ENCODE measurements around the gene CECR2.
A peak's percentile ranks its signal among the peaks of the same experiment; 100 is the strongest.
"Not testable (repeated sequence)": the region's sequence is repeated elsewhere in the genome, so short reads cannot be mapped to it uniquely, and the experiment has no call there.

The CECR2 gene

DNA sequence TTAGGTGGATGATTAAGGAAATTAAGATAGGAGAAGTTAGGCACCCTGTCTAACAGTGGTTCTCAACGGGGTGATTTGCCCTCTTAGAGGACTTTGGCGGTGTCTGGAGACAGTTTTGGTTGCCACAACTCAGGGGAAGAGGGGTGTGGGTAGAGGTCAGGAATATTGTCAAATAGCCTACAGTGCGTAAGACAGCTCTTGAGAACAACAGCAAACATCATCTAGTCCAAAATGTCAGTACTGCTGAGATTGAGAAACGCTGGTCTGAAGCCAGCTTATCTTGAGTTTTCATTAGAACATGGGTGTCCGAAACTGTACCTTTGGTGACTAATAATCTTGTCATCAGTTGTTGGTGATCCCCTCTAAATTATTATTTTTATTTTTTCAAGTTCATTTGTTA, 38.4 kb downstream of the CECR2 start:
- no peak for DNase-seq

DNA sequence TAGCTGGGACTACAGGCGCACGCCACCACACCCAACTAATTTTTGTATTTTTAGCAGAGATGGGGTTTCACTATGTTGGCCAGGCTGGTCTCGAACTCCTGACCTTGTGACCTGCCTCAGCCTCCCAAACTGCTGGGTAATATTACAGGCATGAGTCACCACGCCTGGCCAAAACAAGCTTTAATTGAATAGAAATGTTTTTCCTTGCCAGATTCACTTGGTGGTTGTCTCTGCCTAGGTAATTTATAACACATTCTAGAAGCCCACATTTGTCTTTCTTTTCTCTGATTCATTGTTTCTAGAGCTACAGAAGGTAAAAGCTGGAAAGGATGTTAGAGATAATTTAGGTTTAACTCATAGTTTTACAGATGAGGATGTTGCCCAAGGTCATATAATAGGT, 41.3 kb downstream of the CECR2 start:
- DNase-seq = no peak

- no peak for DNase-seq
Measured at GRCh38 chr22:17411213-17411612, 42.0 kb downstream of the CECR2 start.

DNA sequence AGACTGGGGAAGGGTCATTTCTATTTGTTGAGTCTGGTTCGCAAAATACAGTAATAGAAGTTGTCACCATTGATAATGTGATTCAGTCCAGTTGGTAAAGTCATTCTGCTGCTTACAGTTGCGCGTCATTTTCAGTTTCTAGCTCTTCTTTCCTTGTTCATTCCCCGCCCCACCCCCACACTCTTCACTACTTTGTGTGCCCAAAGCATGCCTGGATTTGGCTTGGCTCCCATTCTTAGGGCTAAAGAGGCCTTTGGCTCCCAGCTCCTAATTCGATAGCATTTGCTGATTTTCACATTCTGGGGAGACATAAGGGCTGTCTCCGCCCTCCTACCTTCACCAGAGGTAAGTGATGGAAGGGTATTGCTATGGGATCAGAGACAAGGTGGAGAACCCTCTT, 43.0 kb downstream of the CECR2 start:
- DNase-seq = peak in 1 of 2 experiments; percentile 14

- DNase-seq = no peak
Measured at GRCh38 chr22:17418890-17419324, 49.6 kb downstream of the CECR2 start.

- DNase-seq = no peak
Measured at GRCh38 chr22:17419348-17419747, 50.1 kb downstream of the CECR2 start.

GRCh38 chr22:17422736-17423343, 53.6 kb downstream of the CECR2 start:
- no peak for DNase-seq

GRCh38 chr22:17423616-17424015, 54.4 kb downstream of the CECR2 start:
- no peak for DNase-seq

DNA sequence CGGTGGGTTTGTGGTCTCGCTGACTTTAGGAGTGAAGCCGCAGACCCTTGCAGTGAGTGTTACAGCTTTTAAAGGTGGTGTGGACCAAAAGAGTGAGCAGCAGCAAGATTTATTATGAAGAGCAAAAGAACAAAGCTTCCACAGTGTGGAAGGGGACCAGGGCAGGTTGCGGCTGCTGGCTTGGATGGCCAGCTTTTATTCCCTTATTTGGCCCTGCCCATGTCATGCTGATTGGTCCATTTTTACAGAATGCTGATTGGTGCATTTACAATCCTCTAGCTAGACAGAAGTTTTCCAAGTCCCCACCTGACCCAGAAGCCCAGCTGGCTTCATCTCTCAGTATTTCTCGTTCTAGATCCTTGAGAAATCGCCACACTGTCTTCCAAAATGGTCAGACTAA, 58.3 kb downstream of the CECR2 start:
- DNase-seq = not testable (repeated sequence)

- DNase-seq = no peak
Measured at GRCh38 chr22:17429516-17429915, 60.3 kb downstream of the CECR2 start.

GRCh38 chr22:17430412-17430811, 61.2 kb downstream of the CECR2 start:
- no peak for DNase-seq

GRCh38 chr22:17431179-17431578, 61.9 kb downstream of the CECR2 start:
- no peak for DNase-seq

GRCh38 chr22:17434856-17435255, 65.6 kb downstream of the CECR2 start:
- no peak for DNase-seq

DNA sequence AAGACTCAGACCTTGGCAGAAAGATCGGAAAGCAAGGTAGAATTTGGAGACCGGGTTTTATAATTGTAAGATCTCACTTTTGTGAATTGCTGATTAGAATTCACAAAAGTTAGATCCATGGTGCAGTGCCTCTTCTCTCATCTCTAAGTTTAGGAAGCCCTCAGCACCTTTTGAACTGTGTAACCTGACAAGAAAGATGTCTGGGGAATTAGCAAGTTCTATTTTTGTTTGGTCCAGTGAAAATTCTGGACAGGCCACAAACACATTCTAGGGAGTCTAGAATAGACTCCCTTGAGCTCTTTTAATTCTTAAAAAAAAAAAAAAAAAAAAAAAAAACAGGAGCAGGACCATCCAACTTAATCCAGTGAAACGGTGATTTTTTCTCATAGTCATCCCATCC, 66.1 kb downstream of the CECR2 start:
- no peak for DNase-seq

DNA sequence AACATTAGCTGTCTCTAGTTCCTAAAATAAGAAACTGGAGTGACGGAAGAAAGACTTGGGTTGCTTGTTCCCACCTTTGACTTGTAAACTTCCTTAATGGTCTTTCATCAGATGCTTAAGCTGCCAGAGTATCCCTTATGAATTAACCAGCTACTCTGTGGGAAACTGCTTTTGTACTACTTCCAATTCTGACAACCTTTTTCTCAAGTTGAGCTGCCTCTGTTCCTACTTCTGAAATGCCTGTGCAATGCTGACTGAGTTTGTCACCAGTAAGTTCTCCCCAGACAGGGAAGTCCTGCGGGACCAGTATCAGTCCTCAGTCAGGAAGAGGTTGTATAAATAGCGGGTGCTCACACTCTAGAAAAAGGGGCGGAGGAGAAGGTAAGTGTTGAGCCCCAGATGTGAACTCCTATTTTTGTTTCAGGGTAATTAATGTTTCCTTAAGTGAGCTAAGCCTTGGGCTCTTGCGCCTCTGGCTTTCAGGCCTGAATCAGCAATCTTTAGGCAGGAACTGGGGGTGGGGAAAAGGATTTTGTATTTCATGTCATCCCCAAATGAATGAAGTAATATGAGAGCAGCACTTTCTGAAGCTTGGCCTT, 67.2 kb downstream of the CECR2 start:
- no peak for DNase-seq

- no peak for DNase-seq
Measured at GRCh38 chr22:17436981-17437412, 67.7 kb downstream of the CECR2 start.

- no peak for DNase-seq
Measured at GRCh38 chr22:17438026-17438425, 68.8 kb downstream of the CECR2 start.

DNA sequence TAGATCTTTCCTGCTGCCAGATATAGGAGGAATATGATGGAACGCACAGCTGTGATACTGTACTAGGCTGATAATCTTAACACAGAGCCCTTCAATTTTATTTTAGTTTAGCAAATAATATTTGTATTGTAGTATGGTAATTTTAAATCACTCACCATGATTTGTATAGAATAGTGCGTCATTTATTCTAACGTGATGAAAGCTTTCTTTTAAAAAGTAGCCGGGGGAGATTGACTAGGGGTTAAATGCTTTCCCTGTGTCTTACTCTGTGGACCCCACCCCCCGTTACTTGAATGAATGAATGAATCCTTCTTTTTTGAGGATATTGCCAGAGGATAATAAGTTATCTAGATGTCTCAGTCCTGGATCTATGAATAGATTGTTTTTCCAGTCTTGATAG, 72.1 kb downstream of the CECR2 start:
- no peak for DNase-seq

DNA sequence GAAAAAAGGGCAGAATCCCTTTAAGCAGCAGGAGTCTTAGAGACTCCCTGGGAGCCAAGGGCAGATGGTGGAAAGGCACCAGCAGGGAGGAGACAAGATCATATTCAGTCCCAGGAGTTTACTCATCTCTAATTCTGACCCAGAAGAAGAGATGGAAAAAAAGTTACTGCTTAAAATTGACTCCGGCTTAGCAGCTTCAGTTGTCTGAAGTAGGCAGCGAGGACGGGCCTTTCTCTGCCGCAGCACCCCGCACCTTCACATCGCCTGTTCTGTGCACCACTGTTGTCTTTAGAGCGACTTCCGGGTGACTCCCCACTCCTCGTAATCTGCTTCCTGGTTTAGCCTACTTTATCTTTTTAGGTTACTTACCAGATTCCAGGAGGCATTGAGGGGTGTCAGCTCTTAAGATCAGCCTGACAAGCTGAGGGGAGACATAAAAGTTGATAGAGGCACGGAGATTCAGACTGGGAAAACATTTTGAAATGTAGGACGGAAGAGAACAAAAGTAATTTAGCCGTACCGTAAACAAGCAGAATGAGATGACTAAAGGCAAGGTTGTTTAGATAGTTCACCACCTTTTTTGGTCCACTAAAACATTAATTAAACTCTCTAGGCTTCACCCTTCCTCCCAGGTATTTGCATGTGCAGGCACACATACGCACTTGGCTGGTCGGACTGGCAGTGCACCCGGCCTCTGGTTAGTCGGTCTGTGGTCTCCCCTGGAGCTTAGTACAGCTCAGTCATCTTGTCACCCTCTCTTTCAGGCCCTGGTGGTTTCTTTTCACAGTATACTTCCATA, 74.3 kb downstream of the CECR2 start:
- DNase-seq = no peak

- no peak for DNase-seq
Measured at GRCh38 chr22:17444204-17444504, 74.9 kb downstream of the CECR2 start.

DNA sequence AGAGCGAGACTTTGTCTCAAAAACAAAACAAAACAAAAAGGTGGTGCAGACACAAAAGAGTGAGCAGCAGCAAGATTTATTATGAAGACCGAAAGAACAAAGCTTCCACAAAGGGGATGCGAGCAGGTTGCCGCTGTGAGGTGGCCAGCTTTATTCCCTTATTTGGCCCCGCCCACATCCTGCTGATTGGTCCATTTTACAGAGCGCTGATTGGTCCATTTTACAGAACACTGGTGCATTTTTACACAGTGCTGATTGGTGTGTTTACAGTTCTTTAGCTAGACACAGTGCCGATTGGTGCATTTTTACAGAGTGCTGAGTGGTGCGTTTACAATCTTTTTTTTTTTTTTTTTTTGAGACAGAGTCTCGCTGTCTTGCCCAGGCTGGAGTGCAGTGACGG, 77.4 kb downstream of the CECR2 start:
- no peak for DNase-seq

- no peak for DNase-seq
Measured at GRCh38 chr22:17451316-17451715, 82.1 kb downstream of the CECR2 start.

GRCh38 chr22:17460895-17461294, 91.6 kb downstream of the CECR2 start:
- DNase-seq = no peak

GRCh38 chr22:17470880-17471500, 101.7 kb downstream of the CECR2 start:
- DNase-seq = no peak

Measured in SHP77 (cell line).